IPS-18c (cell line): ENCODE results near the gene ADCK1.
A peak's percentile ranks its signal among the peaks of the same experiment; 100 is the strongest.
"Not testable (repeated sequence)": the region's sequence is repeated elsewhere in the genome, so short reads cannot be mapped to it uniquely, and the experiment has no call there.

ENCODE experiments used
- H3K4me3 ChIP-seq: 2 replicates; pipeline ENCODE4 v1.7.0; 2013; ENCODE audit warnings: low read depth, mild to moderate bottlenecking, low read length, moderate library complexity; ENCODE audit not compliant: insufficient read depth
- H3K9me3 ChIP-seq: one replicate; pipeline ENCODE4 v1.6.1; 2013; ENCODE audit warnings: mild to moderate bottlenecking, low read length, moderate library complexity; ENCODE audit not compliant: control insufficient read depth, insufficient read depth

The ADCK1 gene

GRCh38 chr14:77950371-77951063 lies 150.6 kb downstream of the ADCK1 start:
- Histone ChIP-seq H3K4me3 (no peak overlapping the region), H3K9me3 (peaks cover 7% of the 10 kb centered on the region)

GRCh38 chr14:77955816-77956484 lies 156.0 kb downstream of the ADCK1 start:
- Histone ChIP-seq H3K9me3 (no peaks in the 10 kb centered on the region), H3K4me3 (no peak overlapping the region)

- H3K4me3 ChIP-seq, H3K9me3 ChIP-seq: not testable (repeated sequence)
Observed at GRCh38 chr14:77959686-77960085, 159.8 kb downstream of the ADCK1 start.

- Histone ChIP-seq H3K9me3 (peaks cover 5% of the 10 kb centered on the region), H3K4me3 (no peak overlapping the region)
Observed at GRCh38 chr14:77961847-77962580, 162.1 kb downstream of the ADCK1 start.

- peaks cover 5% of the 10 kb centered on the region for H3K9me3 ChIP-seq
- H3K4me3 ChIP-seq: no peak overlapping the region
Observed at GRCh38 chr14:77962731-77963520, 163.0 kb downstream of the ADCK1 start.

- no peak overlapping the region for H3K4me3 ChIP-seq
- peaks cover 5% of the 10 kb centered on the region for H3K9me3 ChIP-seq
Observed at GRCh38 chr14:77964586-77964985, 164.7 kb downstream of the ADCK1 start.

GRCh38 chr14:77965050-77965449 lies 165.1 kb downstream of the ADCK1 start:
- Histone ChIP-seq H3K9me3 (peaks cover 5% of the 10 kb centered on the region), H3K4me3 (no peak overlapping the region)

GRCh38 chr14:77965919-77966435 lies 166.1 kb downstream of the ADCK1 start:
- Histone ChIP-seq H3K4me3 (peak overlapping the region; percentile 46), H3K9me3 (peaks cover 5% of the 10 kb centered on the region)

- H3K9me3 ChIP-seq: peaks cover 5% of the 10 kb centered on the region
- no peak overlapping the region for H3K4me3 ChIP-seq
Observed at GRCh38 chr14:77967110-77967509, 167.2 kb downstream of the ADCK1 start.

GRCh38 chr14:77970646-77971045 lies 170.7 kb downstream of the ADCK1 start:
- Histone ChIP-seq H3K4me3 (no peak overlapping the region), H3K9me3 (peaks cover 5% of the 10 kb centered on the region)

- Histone ChIP-seq H3K4me3 (no peak overlapping the region), H3K9me3 (no peaks in the 10 kb centered on the region)
Observed at GRCh38 chr14:77973246-77973645, 173.3 kb downstream of the ADCK1 start.

GRCh38 chr14:77976591-77976990 lies 176.7 kb downstream of the ADCK1 start:
- Histone ChIP-seq H3K4me3 (no peak overlapping the region), H3K9me3 (no peaks in the 10 kb centered on the region)

GRCh38 chr14:77979171-77979570 lies 179.3 kb downstream of the ADCK1 start:
- H3K4me3 ChIP-seq: no peak overlapping the region
- H3K9me3 ChIP-seq: no peaks in the 10 kb centered on the region

GRCh38 chr14:77979666-77980351 lies 179.9 kb downstream of the ADCK1 start:
- H3K9me3 ChIP-seq: no peaks in the 10 kb centered on the region
- H3K4me3 ChIP-seq: no peak overlapping the region

GRCh38 chr14:77980475-77981321 lies 180.8 kb downstream of the ADCK1 start:
- Histone ChIP-seq H3K4me3 (peak overlapping the region; percentile 53), H3K9me3 (no peaks in the 10 kb centered on the region)
